ENCODE data around the gene SLC26A9.

Gene SLC26A9

DNA sequence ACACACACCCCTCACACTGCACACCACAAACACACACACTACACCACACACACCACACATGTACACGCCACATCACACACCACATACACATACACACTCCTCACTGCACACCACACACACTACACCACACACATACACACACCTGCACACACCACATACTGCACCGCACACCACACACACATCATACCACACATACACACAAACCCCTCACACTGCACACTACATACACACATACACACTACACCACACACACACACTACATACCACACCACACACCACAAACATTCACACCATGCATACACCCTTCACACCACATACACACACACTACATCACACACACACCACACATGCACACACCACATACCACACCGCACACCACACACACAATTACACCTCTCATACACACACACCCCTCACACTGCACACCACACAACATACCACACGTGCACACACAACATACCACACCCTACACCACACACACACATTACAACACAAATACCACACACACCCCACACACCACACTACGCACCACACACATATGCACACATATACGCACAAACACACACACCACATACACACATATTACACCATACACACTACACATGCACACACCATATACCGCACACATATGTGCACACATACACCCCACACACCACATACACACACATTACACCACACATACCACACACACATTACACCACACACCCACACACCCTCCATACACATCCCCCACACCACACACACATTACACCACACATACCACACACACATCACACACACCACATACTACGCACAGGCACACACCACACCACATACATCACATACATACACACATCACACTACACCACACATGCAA, 30.3 kb upstream of the SLC26A9 start:
- in situ Hi-C loops (cut with HindIII; ENCODE audit: low sequenced_read_pairs): no loop called here

DNA sequence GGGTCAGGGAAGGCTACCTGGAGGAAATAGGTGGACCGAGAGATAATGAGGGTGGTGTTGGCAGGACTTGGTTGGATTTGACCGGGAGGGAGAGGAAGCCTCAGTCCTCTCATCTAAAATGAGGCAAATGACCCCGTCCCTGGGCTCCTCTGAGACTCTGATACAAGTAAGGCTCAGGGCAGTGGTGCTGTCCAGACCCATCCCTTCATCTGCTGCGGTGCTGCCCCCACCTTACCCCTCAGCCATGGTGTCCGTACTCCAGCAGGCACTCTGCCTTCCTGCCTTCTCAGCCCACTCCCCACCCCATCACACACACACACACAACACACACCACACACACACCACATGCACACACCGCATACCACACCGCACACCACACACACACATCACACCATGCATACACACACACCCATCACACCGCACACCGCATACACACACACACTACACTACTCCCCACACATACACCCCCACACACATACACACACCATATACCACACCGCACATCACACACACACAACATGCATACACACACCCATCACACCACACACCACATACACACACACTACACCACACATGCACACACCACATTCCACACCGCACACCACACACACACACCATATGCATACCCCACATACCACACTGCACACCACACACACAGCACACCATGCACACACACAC, 29.4 kb upstream of the SLC26A9 start:
- in situ Hi-C loops (cut with HindIII; ENCODE audit: low sequenced_read_pairs): no loop called here

DNA sequence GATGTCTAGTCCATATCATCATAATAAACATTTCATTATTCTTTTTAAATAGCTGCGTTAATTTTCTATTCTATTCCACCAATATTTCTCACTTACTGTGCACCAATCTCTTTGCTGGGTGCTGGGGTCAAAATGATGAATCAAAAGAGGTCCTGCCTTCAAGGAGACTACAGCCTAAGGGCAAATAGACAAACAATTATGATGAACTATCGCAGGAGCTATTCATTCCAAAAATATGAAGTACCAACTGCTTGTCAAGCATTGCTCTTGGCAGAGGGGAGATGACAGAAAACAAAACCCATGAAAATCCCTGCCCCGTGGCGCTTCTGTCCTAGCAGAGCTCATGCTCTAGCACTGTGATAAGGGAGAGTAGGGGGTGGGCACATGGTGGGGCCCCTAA, 28.8 kb upstream of the SLC26A9 start:
- in situ Hi-C loops (cut with HindIII; ENCODE audit: low sequenced_read_pairs): no loop called here

DNA sequence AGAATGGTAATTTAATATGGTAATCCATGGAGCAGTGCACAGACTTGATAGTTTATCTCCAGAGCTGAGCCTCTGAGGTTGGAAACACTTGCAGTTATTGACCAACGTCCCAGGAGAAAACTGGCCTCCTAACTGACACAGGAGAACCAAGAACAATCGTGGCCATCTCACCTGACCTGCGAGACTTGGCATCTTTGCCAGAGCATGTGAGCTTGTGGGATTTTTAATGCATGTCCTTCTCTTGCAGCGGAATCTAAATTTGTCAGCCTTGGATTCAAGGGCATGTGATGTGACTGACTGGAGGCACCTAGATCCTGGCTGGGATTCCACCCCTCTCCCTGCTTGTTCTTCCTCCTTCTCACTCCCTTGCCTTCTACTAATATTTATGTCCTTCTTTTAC, 27.8 kb upstream of the SLC26A9 start:
- in situ Hi-C loops (cut with HindIII; ENCODE audit: low sequenced_read_pairs): no loop called here

DNA sequence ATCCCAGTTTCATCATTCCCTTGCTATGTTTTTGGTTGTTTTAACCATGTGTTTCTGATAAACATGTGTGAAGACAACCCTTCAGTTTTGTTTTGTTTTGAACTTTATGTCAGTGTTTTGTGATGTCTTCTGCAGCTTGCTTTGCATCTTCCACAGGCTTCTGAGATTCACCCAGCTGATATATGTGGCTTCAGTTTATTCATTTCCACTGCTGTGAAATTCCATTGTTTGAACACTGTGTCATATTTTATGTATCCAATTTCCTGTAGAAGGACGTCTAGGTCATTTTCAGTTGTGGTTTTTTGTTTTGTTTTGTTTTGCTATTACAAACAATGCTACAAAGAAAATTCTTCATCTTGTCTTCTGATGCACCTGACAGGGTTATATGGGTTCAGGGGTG, 27.2 kb upstream of the SLC26A9 start:
- in situ Hi-C loops (cut with HindIII; ENCODE audit: low sequenced_read_pairs): no loop called here

DNA sequence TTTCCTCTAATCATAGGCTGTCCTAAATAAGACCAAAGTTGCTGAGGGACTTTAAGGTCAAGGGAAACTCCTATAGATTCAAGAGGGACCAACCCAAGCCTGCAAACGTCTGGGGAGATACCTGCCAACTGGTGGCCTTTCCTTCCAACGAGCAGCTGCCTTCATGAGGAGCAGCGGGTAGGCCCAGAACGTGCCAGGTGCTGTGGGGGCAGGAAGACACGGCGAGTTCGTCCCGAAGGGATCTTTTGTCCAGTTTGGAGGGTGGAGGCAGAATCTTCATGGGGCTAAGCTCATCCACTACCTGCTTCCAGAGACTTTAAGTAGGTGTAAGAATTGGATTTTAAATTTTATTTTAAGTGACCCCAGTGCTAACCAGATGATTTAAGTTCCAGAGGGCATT, 26.0 kb upstream of the SLC26A9 start:
- in situ Hi-C loops (cut with HindIII; ENCODE audit: low sequenced_read_pairs): no loop called here

DNA sequence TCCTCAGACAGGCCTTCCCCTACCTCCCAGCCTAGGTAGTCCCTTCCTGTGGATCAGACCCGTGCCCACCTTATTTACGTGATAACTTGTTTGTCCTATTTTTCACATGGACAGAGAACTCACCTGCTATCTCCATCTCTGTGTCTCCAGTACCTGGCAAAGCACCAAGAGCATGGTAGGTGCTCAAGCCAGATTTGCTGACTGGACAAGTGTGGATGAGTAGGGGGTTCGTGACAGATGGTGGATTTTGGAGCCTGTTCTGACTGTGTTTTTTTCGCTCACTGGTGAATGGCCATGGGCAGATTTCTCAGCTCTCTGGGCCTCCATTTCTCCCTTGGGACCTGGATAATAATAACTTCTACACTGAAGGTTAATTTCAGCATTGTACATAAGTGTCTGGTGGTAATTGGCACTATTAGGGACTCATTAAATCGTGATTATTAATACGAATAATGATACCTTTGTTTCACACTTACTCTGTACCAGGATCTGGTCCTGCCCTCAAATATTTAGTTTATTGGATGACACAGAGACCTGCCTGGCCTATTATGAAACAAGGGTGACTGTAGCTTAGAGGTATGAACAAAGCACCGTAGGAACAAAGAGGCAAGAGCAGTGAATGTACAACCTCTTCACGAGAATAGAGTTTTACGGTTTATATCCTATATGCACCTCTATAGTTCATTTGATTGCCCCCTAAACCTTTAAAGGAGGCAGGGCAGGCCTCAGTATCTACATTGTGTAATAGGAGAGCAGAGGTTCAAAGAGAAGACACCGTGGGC, 24.5 kb upstream of the SLC26A9 start:
- in situ Hi-C loops (cut with HindIII; ENCODE audit: low sequenced_read_pairs): no loop called here

DNA sequence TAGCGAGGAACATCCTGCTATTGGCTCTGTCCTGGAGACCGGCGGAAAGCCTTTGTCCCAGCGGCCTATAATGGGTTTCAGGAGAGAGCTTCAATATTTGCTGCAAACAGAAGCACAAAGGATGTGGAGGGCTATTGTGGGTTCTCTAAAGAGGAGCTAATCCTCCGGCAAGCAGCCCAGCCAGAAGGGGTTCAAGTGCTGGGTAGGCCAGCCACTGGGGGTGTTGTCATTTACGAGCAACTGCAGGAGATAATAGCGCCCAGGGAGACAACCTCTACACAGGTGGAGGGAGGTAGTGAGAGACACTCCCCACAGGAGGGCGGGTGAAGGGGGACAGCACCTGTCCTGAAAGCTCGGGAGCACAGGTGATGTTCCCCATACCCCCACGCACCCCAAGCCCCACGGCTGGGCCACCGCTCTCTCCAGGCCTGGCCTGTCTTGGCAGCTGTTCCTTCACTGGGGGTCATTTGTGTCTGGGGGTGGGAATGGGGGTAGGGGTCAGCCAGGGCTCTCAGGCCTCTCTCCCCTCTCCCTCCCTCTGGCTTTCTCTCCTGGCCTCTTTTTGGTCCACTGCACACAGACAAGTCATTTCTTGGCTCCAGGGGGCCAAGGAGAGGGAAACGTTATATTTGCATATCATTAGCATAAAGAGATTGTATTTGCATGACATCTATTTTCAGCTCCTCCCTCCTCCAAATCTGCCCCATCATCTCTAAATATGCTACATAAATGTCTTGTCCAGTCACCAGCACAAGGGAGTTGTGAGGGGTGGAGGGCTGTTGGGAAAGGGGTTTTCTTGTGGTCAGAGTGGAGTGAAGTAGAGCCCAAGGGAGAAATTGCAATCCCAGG, 22.0 kb upstream of the SLC26A9 start:
- in situ Hi-C loops (cut with HindIII; ENCODE audit: low sequenced_read_pairs): no loop called here

DNA sequence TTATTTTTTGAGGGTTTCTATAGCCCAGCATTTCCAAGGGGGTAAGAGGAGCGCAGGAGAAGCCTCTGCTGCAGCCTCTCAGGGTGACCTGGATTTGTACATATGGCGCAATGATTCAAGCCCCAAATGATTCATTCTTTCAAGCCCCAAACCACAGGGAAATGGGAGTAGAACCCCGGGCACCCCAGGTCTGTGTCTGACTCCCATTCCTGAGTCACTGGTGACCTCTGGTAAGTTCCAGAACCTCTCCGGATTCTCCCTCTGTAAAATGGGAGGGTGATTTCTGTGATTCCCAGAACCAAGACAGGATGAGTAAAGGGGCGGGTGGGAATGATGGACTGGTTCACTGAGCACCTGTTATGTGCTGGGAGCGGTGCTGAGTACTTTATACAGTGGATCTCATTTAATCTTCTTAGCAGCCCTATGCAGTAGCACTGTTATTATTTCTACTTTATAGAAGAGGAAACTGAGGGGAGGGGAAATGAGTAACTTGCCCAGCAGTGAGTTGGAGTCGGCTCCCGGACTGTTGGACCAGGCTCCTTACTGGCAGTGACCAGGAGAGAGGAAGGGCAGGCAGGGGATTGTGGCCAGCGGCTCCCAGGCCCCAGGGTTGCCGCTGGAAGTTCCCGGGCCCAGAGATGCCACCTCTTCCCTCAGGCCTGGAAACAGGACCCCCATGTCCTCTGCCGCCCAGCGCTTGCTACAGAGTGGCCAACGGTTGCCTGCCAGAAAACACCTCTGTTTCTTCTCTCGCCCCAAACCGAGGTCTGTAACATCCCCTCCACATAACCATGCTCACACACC, 20.3 kb upstream of the SLC26A9 start:
- in situ Hi-C loops (cut with HindIII; ENCODE audit: low sequenced_read_pairs): no loop called here

DNA sequence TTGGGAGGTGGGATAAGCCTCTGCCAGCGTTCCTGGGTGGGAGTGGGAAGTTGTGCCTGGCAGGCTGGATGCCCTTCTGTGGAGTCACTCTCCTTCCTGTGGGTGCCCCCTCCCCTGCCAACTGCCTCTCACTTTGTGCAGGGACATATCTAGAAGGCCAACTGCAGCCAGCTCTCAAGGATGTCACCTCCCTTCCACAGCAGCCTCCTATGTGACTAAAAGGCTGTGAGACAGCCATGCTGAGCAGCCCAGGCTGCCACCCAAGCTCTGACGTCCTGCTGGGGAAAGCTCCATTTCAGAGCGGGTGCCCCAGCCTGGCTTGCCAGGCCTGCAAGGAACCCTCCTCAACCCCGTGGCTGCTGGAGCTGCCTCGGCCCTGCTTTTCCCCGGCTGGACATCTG, 19.6 kb upstream of the SLC26A9 start:
- in situ Hi-C loops (cut with HindIII; ENCODE audit: low sequenced_read_pairs): no loop called here

DNA sequence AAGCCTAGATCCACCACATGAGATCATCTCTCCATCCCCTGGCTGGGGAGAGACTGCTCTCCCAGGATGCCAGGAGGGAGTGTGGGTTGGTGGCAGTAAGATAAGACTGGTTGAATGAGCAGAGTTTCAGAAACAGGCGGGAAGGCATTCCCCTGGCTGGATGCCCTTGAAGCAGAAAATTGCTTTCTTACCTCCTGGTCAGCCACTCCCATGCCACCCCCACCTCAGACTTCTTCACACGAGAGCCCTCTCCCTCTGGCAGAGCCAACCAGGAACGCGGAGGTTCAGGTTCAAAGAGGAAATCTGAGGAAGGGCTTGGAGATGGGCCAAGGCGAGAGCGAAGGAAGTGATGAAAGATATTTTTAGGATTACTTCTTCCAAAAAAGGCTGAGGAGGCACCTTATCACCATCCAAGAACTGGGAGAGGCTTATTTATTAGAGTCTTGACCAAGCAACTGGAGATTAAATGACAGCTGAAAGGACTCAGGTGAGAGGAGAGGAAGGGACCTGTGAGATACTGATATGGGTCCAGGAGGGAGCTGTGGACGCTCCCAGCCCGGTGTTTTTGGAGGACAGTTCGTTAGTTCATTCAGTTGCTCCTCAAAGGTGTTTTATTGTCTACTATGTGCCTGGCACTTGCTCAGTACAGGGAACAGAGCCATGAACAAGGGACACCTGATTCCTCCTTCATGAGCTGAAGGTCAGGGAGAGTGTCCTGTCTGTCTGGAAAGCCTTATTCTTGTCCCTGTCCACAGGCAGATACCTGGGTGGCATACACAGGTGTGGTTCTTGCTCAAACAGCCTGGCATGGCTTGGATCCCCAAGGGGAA, 18.9 kb upstream of the SLC26A9 start:
- in situ Hi-C loops (cut with HindIII; ENCODE audit: low sequenced_read_pairs): no loop called here

DNA sequence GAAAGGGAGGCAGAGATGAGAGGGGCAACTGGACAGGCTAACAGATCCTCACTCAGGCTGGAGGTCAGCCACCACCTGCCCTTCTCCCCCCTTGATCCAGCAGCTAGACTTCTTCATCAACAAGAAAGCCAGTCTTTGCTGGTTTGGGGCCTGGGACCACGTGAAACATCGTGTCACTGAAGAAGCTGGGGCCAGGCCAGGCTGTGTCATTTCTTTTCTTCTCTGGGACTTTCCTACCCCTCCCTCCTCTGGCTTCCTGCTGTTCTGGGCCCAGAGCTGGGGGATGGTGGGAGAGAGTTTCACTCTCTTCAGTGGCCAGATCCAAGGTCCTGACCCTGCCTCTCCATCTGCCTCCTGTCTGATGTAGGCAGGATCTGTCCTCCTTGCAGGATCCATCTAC, 18.1 kb upstream of the SLC26A9 start:
- in situ Hi-C loops (cut with HindIII; ENCODE audit: low sequenced_read_pairs): no loop called here

DNA sequence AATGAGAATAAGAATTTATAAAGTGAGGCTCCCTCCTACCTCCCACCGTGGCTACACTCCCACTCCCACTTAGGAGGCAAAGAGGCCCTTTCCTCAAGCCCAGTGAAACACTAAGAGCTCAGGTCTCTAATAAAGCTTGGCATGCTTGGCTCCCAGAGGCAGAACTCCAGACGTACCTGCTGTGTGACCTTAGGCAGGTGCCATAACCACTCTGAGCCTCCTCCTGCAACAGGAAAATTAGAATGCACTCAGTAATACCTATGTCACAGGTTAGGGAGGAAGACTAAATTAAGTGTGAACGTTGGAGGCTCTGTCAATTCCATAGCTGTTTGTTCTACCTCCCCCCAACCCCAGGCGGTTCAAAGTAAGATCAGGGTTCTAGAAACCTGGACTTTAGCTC, 16.5 kb upstream of the SLC26A9 start:
- in situ Hi-C loops (cut with HindIII; ENCODE audit: low sequenced_read_pairs): no loop called here

DNA sequence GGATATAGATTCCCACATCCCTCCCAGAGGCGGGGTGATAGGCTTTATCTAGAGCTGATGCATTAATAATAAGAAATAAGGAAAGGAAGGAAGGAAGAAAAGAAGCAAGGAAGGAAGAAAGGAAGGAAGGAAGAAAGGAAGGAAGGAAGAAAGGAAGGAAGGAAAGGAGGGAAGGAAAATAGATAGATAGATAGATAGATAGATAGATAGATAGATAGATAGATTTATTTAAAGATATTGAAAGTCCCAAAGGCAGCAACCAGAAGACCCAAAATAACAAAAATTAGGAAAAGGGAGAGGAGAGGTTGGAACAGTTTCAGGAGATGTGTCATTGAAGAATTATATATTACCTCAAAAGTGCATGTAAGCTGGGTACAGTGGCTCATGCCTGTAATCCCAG, 12.2 kb upstream of the SLC26A9 start:
- in situ Hi-C loops (cut with HindIII; ENCODE audit: low sequenced_read_pairs): no loop called here

DNA sequence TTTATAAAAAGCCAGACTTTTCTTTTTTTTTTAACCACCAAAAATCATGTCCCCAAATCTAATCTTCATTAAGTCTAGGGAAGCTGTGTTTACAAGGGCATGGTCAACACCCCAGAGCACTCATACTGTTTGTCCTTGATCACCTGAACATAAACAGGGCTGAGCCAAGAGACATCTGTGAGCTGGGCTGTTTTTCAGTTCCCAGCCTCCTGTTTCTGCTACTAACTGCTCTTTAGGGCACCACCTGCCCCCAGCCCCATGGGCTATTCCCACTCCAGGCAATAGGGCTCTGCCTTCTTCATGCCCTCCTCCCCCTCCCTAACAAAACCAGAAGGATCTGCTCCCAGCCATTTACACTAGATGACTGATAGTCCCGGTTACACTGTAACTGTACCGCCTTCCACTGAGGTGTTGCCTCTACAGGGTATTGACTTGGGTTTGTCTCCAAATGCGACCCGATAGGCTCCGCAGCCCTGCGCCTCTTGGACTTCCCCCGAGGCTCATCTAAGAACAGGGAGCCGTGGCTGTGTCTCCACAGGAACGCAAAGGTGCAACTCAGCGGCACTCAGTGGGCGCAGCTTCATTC, 11.7 kb upstream of the SLC26A9 start:
- in situ Hi-C loops (cut with HindIII; ENCODE audit: low sequenced_read_pairs): no loop called here

DNA sequence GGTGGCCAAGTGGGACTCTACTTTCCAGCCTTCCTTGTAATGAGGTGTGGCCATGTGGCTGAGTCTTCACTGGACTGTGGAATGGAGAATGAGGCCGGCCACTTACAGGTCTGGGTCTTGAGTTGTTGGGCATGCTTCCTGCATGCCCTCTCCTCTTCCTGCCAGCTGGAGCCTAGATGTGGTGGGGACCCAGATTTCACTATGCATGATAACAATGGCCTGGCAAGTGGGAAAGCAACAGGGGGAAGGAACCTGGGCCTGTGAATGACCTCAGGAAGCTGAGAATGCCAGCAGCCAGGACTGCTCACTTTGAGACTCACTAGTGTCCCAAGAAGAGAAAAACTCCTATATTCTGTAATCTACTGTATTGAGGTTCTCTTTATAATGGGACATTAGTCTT, 8.5 kb upstream of the SLC26A9 start:
- in situ Hi-C loops (cut with HindIII; ENCODE audit: low sequenced_read_pairs): no loop called here

DNA sequence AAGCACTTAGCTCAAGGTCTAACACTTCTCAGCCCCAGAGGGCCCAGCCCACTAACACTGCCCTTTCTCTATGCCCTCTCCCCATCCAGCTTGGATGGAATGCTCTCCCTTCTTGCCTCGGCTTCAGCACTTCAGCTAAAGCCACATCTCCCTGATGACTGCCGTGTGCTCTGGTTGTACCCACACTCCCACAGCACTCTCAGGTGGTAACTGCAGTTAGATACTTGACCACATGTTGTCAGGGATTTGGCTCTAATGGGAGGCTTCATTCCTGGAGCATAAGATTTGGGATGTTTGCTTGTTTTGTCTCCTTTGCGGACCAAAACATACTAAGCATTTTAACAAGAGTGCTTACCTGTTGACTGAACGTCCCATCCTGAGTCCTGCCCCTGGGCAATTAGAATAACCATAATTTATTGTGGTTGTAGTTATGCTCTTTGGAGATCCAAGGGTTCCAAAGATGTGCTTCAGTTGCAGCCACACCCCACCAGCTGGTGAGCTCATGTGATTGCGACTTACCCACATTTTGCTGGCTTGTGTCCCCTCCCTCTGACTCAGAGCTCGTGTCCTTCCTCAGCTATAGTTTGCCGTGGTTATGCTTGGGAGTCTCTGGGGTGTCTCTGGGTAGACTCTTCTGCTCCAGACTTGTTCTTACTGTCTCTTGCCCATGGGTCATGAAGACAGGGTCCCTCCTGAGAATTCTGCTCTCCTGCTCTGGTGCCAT, 7.7 kb upstream of the SLC26A9 start:
- in situ Hi-C loops (cut with HindIII; ENCODE audit: low sequenced_read_pairs): no loop called here

DNA sequence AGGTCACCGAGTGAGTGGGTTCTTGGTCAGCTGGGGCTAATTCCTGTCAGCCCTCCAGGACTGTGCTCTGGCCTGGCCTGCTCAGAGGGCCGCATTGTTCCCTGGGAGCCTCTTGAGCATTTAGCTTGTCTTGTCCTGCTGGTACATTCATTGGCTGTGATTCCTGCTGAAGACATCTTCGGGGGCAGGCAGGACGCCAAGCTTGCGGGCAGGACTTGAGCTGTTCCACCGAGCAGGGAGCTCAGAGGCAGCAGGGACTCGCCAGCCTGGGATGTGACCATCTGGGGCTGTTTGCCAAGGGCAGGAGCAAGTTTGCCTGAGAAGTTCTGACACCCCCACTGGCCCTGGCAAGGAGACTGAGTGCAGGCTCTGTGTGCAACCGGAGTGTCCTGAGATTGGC, 7.0 kb upstream of the SLC26A9 start:
- in situ Hi-C loops (cut with HindIII; ENCODE audit: low sequenced_read_pairs): no loop called here
